HCT116 (cell line): Measurements from ENCODE around the gene PTX4. TPM values are rescaled to one million over a fixed set of nuclear protein-coding genes. Genes with fewer than 3 reads are reported as not detected.
A peak's percentile ranks its signal among the peaks of the same experiment; 100 is the strongest.

Experiments
- ATAC-seq: fragments of 200-7000 bp; cut with Tn5 transposase; 2 replicates; pipeline ENCODE4 v1.9.1; 2020; ENCODE audit warnings: mild to moderate bottlenecking, moderate library complexity
- BruUV-seq: library from RNA; stranded (reverse); fragments of 400-500 nt; replicated peaks from 2 replicates; lab custom pipeline; 2021; lab: Mats Ljungman, UMichigan
- CTCF ChIA-PET: fragments of 300-600 bp; sonication (Branson Sonifier 250); formaldehyde crosslinking; loops from one replicate; lab custom pipeline; 2021; ENCODE audit warnings: antibody characterized with exemption; lab: Charles Lee
- POLR2A ChIA-PET: fragments of 300-600, 350-600 bp; sonication (Branson Sonifier 250); formaldehyde crosslinking; loops from one replicate; lab custom pipeline; 2021; ENCODE audit warnings: antibody characterized with exemption; lab: Charles Lee
- RAD21 ChIA-PET, 2 experiments: fragments of 300-600 bp; sonication (Branson Sonifier 250); formaldehyde crosslinking; loops; one replicate each; lab custom pipeline; 2023; ENCODE audit warnings: low total read pairs in 2 of 2; ENCODE audit not compliant: uncharacterized antibody in 2 of 2, unreplicated experiment in 2 of 2, low non-redundant PET in 1 of 2; lab: Charles Lee
- DNase-seq: peaks from one replicate; pipeline ENCODE4 v3.0.0-alpha.2; 2010; ENCODE audit warnings: low read depth, low spot score
- H2AFZ ChIP-seq: fragments of 200-600 bp; shearing (Covaris generic), sonication (generic); 2 replicates; pipeline ENCODE4 v1.6.1; 2017; ENCODE audit warnings: low read depth, mixed run types, mixed read lengths, antibody characterized with exemption, low read length; ENCODE audit not compliant: poor library complexity, severe bottlenecking
- H3K27ac ChIP-seq: 2 replicates; pipeline ENCODE4 v1.5.1; 2012; ENCODE audit warnings: low read depth, low read length
- H3K27me3 ChIP-seq: fragments of 200-600 bp; sonication (generic); 2 replicates; pipeline ENCODE4 v1.6.1; 2016; ENCODE audit warnings: mixed run types, low read length, mixed read lengths; ENCODE audit not compliant: insufficient read depth
- H3K36me3 ChIP-seq, 2 experiments: fragments of 200-500 bp in 1 of 2; fragments of 200-600 bp in 1 of 2; sonication (Bioruptor generic) in 1 of 2; sonication (generic) in 1 of 2; 2 replicates each; pipeline versions ENCODE4 v1.5.1 to v1.6.1; 2014 to 2016; ENCODE audit warnings: low read length in 2 of 2, inconsistent platforms in 1 of 2, mixed read lengths in 1 of 2, mixed run types in 1 of 2; ENCODE audit not compliant: insufficient read depth in 2 of 2, control insufficient read depth in 1 of 2
- H3K4me1 ChIP-seq, 2 experiments: fragments of 200-600 bp in 1 of 2; sonication (generic) in 1 of 2; 2 replicates each; pipeline versions ENCODE4 v1.5.1 to v1.6.1; 2012 to 2017; ENCODE audit warnings: low read length in 2 of 2, inconsistent platforms in 1 of 2, mild to moderate bottlenecking in 1 of 2, mixed read lengths in 1 of 2, mixed run types in 1 of 2, moderate library complexity in 1 of 2; ENCODE audit not compliant: insufficient read depth in 2 of 2, control insufficient read depth in 1 of 2
- H3K4me2 ChIP-seq: fragments of 200-600 bp; sonication (generic); 2 replicates; pipeline ENCODE4 v1.6.1; 2017; ENCODE audit warnings: mixed run types, low read length, mixed read lengths
- H3K4me3 ChIP-seq, 2 experiments: fragments of 200-600 bp in 1 of 2; sonication (generic) in 1 of 2; replicated peaks in 1 of 2; 2 replicates each; pipeline ENCODE4 v1.5.1; 2011 to 2016; ENCODE audit warnings: low read length in 2 of 2, control low read depth in 1 of 2, low read depth in 1 of 2, mild to moderate bottlenecking in 1 of 2, mixed read lengths in 1 of 2, mixed run types in 1 of 2
- H3K79me2 ChIP-seq: fragments of 200-600 bp; sonication (generic); 2 replicates; pipeline ENCODE4 v1.6.1; 2017; ENCODE audit warnings: mild to moderate bottlenecking, mixed run types, low read length, moderate library complexity, mixed read lengths; ENCODE audit not compliant: insufficient read depth
- H3K9ac ChIP-seq: fragments of 200-600 bp; sonication (generic); 2 replicates; pipeline ENCODE4 v1.6.1; 2016; ENCODE audit warnings: low read length, mixed read lengths
- H3K9me2 ChIP-seq: fragments of 200-600 bp; sonication (generic), shearing (Covaris generic); 2 replicates; pipeline ENCODE4 v1.6.1; 2017; ENCODE audit warnings: mixed run types, mild to moderate bottlenecking, moderate library complexity; ENCODE audit not compliant: insufficient read depth
- H3K9me3 ChIP-seq, 2 experiments: fragments of 200-500 bp in 1 of 2; fragments of 200-600 bp in 1 of 2; sonication (Bioruptor generic) in 1 of 2; sonication (generic) in 1 of 2; 2 replicates each; pipeline ENCODE4 v1.6.1; 2014 to 2017; ENCODE audit warnings: low read length in 2 of 2, mixed read lengths in 2 of 2, inconsistent platforms in 1 of 2, low read depth in 1 of 2, mild to moderate bottlenecking in 1 of 2, mixed run types in 1 of 2, moderate library complexity in 1 of 2; ENCODE audit not compliant: control insufficient read depth in 1 of 2, insufficient read depth in 1 of 2
- H4K20me1 ChIP-seq: fragments of 200-600 bp; sonication (generic), shearing (Covaris generic); 2 replicates; pipeline ENCODE4 v1.6.1; 2017; ENCODE audit warnings: mixed run types, mild to moderate bottlenecking, moderate library complexity; ENCODE audit not compliant: insufficient read depth
- CBX3 ChIP-seq: IDR thresholded peaks from 2 replicates; pipeline ENCODE4 v1.6.1; 2012; ENCODE audit warnings: low read depth
- EGR1 ChIP-seq: IDR thresholded peaks from 2 replicates; pipeline ENCODE4 v1.6.1; 2012; ENCODE audit warnings: low read depth
- ELF1 ChIP-seq: IDR thresholded peaks from 2 replicates; pipeline ENCODE4 v1.6.1; 2012; ENCODE audit warnings: low read depth, borderline replicate concordance
- EZH2 ChIP-seq: fragments of 200-600 bp; sonication (generic); IDR thresholded peaks from 2 replicates; pipeline ENCODE4 v1.6.1; 2017; ENCODE audit warnings: antibody characterized with exemption, mixed run types
- EZH2phosphoT487 ChIP-seq: fragments of 200-600 bp; IDR thresholded peaks from 2 replicates; pipeline ENCODE4 v1.6.1; 2018; ENCODE audit warnings: antibody characterized with exemption, borderline replicate concordance
- JUND ChIP-seq: IDR thresholded peaks from 2 replicates; pipeline ENCODE4 v1.6.1; 2012
- POLR2A ChIP-seq: IDR thresholded peaks from 2 replicates; pipeline ENCODE4 v1.7.0; 2011; ENCODE audit warnings: borderline replicate concordance; ENCODE audit not compliant: insufficient read depth, insufficient read length; ENCODE audit errors: extremely low read depth
- POLR2AphosphoS5 ChIP-seq: IDR thresholded peaks from 2 replicates; pipeline ENCODE4 v1.6.1; 2011; ENCODE audit warnings: mild to moderate bottlenecking, low read depth, low read length, moderate library complexity
- SIN3A ChIP-seq: IDR thresholded peaks from 2 replicates; pipeline ENCODE4 v1.6.1; 2012; ENCODE audit warnings: low read depth
- SRF ChIP-seq: IDR thresholded peaks from 2 replicates; pipeline ENCODE4 v1.6.1; 2012; ENCODE audit warnings: low read depth
- TCF7L2 ChIP-seq: IDR thresholded peaks from 2 replicates; pipeline ENCODE4 v1.7.0; 2011; ENCODE audit warnings: borderline replicate concordance, inconsistent platforms; ENCODE audit not compliant: insufficient read depth, insufficient read length; ENCODE audit errors: extremely low read depth
- YY1 ChIP-seq: IDR thresholded peaks from 2 replicates; pipeline ENCODE4 v1.6.1; 2011; ENCODE audit warnings: low read length, low read depth, moderate library complexity, mild to moderate bottlenecking; ENCODE audit not compliant: insufficient replicate concordance; ENCODE audit errors: extremely low read depth
- ZNF274 ChIP-seq: fragments of 200-500 bp; sonication (Bioruptor generic); IDR thresholded peaks from 2 replicates; pipeline ENCODE4 v1.6.1; 2014; ENCODE audit warnings: mild to moderate bottlenecking, low read depth, low read length, inconsistent platforms
- intact Hi-C: fragments of 100-400 bp; cut with micrococcal nuclease; formaldehyde crosslinking; loops from 2 replicates; pipeline ENCODE4 v1.10.0; 2022
- total RNA-seq: library from RNA; stranded (reverse); gene quantifications from one replicate; pipeline ENCODE4 v1.2.1, GENCODE V29; 2021; ENCODE audit not compliant: unreplicated experiment
- TF ChIP-seq, protein P1 (sequence below): IDR thresholded peaks from 2 replicates; pipeline ENCODE4 v1.6.1; 2012; ENCODE audit warnings: low read depth
- TF ChIP-seq, protein P2 (sequence below): IDR thresholded peaks from 2 replicates; pipeline ENCODE4 v1.6.1; 2012
- TF ChIP-seq, protein P3 (sequence below), 3 experiments: fragments of 200-600 bp in 1 of 3; sonication (generic) in 1 of 3; IDR thresholded peaks in 2 of 3; conservative IDR thresholded peaks in 1 of 3; 2 replicates each; pipeline ENCODE4 v1.5.1; 2012 to 2017; ENCODE audit warnings: low read depth in 2 of 3, low read length in 2 of 3, antibody characterized with exemption in 1 of 3, borderline replicate concordance in 1 of 3, control low read depth in 1 of 3, mild to moderate bottlenecking in 1 of 3, mixed read lengths in 1 of 3, mixed run types in 1 of 3, moderate library complexity in 1 of 3; ENCODE audit not compliant: insufficient read depth in 1 of 3

Gene PTX4
- total RNA-seq, 1 experiment from 2014 or later, result not detected

GRCh38 chr16:1510941-1511351 is 22.2 kb upstream of the PTX4 start:
- Histone ChIP-seq H3K4me3 (no peak overlapping the region), H2AFZ (no peak overlapping the region), H4K20me1 (no peaks in the 10 kb centered on the region), H3K9me3 (no peaks in the 10 kb centered on the region), H3K36me3 (peaks cover 0 to 3% of the 10 kb centered on the region in 2 experiments; a peak in 1 of 4 replicates), H3K27ac (no peak overlapping the region), H3K4me1 (no peaks in the 10 kb centered on the region), H3K27me3 (no peaks in the 10 kb centered on the region), H3K4me2 (no peak overlapping the region), H3K9ac (no peak overlapping the region), H3K9me2 (no peaks in the 10 kb centered on the region), H3K79me2 (no peaks in the 10 kb centered on the region)
- ChIA-PET POLR2A (no interaction called here), CTCF (no interaction called here), RAD21 (no interaction called here)
- DNase-seq, result no peak
- BruUV-seq, result no TSS peak
- TF ChIP-seq CBX3 (no peak), SRF (no peak), JUND (no peak), EZH2phosphoT487 (no peak), EZH2 (no peak)
- intact Hi-C loops, result no loop called here
- peak; percentile 24; the same call in 1 of the 2 replicates for ATAC-seq

GRCh38 chr16:1510272-1510671 is 21.5 kb upstream of the PTX4 start:
- no peak for ATAC-seq
- ChIA-PET RAD21 (no interaction called here), POLR2A (no interaction called here), CTCF (no interaction called here)
- no peak for DNase-seq
- Histone ChIP-seq H3K4me3 (no peak overlapping the region), H3K36me3 (peaks cover 0 to 3% of the 10 kb centered on the region in 2 experiments; a peak in 1 of 4 replicates), H2AFZ (no peak overlapping the region), H3K9me2 (no peaks in the 10 kb centered on the region), H3K27me3 (no peaks in the 10 kb centered on the region), H3K9ac (no peak overlapping the region), H3K27ac (no peak overlapping the region), H3K9me3 (no peaks in the 10 kb centered on the region), H3K4me2 (no peak overlapping the region), H3K4me1 (no peaks in the 10 kb centered on the region), H4K20me1 (no peaks in the 10 kb centered on the region), H3K79me2 (no peaks in the 10 kb centered on the region)
- intact Hi-C loops, result no loop called here
- no TSS peak for BruUV-seq
- TF ChIP-seq EZH2, result no peak
- TF ChIP-seq POLR2A, result no peak
- TF ChIP-seq ELF1, result no peak
- no peak for TF ChIP-seq POLR2AphosphoS5
- no peak for TF ChIP-seq EGR1
- TF ChIP-seq, protein P1, sequence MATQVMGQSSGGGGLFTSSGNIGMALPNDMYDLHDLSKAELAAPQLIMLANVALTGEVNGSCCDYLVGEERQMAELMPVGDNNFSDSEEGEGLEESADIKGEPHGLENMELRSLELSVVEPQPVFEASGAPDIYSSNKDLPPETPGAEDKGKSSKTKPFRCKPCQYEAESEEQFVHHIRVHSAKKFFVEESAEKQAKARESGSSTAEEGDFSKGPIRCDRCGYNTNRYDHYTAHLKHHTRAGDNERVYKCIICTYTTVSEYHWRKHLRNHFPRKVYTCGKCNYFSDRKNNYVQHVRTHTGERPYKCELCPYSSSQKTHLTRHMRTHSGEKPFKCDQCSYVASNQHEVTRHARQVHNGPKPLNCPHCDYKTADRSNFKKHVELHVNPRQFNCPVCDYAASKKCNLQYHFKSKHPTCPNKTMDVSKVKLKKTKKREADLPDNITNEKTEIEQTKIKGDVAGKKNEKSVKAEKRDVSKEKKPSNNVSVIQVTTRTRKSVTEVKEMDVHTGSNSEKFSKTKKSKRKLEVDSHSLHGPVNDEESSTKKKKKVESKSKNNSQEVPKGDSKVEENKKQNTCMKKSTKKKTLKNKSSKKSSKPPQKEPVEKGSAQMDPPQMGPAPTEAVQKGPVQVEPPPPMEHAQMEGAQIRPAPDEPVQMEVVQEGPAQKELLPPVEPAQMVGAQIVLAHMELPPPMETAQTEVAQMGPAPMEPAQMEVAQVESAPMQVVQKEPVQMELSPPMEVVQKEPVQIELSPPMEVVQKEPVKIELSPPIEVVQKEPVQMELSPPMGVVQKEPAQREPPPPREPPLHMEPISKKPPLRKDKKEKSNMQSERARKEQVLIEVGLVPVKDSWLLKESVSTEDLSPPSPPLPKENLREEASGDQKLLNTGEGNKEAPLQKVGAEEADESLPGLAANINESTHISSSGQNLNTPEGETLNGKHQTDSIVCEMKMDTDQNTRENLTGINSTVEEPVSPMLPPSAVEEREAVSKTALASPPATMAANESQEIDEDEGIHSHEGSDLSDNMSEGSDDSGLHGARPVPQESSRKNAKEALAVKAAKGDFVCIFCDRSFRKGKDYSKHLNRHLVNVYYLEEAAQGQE, result no peak
- no peak for TF ChIP-seq SIN3A
- TF ChIP-seq ZNF274, result no peak
- TF ChIP-seq YY1, result no peak
- TF ChIP-seq, protein P2, sequence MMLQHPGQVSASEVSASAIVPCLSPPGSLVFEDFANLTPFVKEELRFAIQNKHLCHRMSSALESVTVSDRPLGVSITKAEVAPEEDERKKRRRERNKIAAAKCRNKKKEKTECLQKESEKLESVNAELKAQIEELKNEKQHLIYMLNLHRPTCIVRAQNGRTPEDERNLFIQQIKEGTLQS, result no peak
- TF ChIP-seq, protein P3, sequence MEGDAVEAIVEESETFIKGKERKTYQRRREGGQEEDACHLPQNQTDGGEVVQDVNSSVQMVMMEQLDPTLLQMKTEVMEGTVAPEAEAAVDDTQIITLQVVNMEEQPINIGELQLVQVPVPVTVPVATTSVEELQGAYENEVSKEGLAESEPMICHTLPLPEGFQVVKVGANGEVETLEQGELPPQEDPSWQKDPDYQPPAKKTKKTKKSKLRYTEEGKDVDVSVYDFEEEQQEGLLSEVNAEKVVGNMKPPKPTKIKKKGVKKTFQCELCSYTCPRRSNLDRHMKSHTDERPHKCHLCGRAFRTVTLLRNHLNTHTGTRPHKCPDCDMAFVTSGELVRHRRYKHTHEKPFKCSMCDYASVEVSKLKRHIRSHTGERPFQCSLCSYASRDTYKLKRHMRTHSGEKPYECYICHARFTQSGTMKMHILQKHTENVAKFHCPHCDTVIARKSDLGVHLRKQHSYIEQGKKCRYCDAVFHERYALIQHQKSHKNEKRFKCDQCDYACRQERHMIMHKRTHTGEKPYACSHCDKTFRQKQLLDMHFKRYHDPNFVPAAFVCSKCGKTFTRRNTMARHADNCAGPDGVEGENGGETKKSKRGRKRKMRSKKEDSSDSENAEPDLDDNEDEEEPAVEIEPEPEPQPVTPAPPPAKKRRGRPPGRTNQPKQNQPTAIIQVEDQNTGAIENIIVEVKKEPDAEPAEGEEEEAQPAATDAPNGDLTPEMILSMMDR (IDR thresholded peaks at IDR 0.05 in 2 of 3, conservative IDR thresholded peaks at IDR 0.05 in 1 of 3; ENCODE audit: borderline replicate concordance in 1 of 3, insufficient read depth in 1 of 3, low read depth in 2 of 3, low read length in 2 of 3), result no peak
- TF ChIP-seq TCF7L2, result no peak
- TF ChIP-seq EZH2phosphoT487, result no peak
